Skin epidermis (tissue), 12 donors: ENCODE results near the gene ATP6V1C2.

Experiments
- H3K27ac ChIP-seq, 21 experiments: fragments of 200-600 bp; sonication (generic) in 11 of 21; one replicate each; pipeline ENCODE4 v1.5.0; 2020; ENCODE audit warnings: mild to moderate bottlenecking in 3 of 21, inconsistent platforms in 2 of 21, moderate library complexity in 2 of 21
- H3K4me3 ChIP-seq, 7 experiments: fragments of 200-600 bp; sonication (generic) in 2 of 7; one replicate each; pipeline ENCODE4 v1.5.0; 2020; ENCODE audit warnings: inconsistent platforms in 2 of 7, mild to moderate bottlenecking in 2 of 7, moderate library complexity in 1 of 7

ATP6V1C2 gene

GRCh38 chr2:10764096-10764785 lies 42.8 kb downstream of the ATP6V1C2 start:
- no peak overlapping the region for H3K4me3 ChIP-seq
- H3K27ac ChIP-seq = no peak overlapping the region

- no peak overlapping the region for H3K27ac ChIP-seq
- H3K4me3 ChIP-seq = no peak overlapping the region
These were observed 43.5 kb downstream of the ATP6V1C2 start for GRCh38 chr2:10764896-10765295.

- Histone ChIP-seq H3K4me3 (no peak overlapping the region), H3K27ac (no peak overlapping the region)
These were observed 44.0 kb downstream of the ATP6V1C2 start for GRCh38 chr2:10765461-10765860.

- no peak overlapping the region for H3K4me3 ChIP-seq
- no peak overlapping the region for H3K27ac ChIP-seq
These were observed 44.5 kb downstream of the ATP6V1C2 start for GRCh38 chr2:10765914-10766313.

- Histone ChIP-seq H3K27ac (no peak overlapping the region), H3K4me3 (no peak overlapping the region)
These were observed 46.7 kb downstream of the ATP6V1C2 start for GRCh38 chr2:10768063-10768507.

- Histone ChIP-seq H3K4me3 (no peak overlapping the region), H3K27ac (no peak overlapping the region)
These were observed 49.7 kb downstream of the ATP6V1C2 start for GRCh38 chr2:10770956-10771750.

GRCh38 chr2:10771786-10772185 lies 50.4 kb downstream of the ATP6V1C2 start:
- Histone ChIP-seq H3K4me3 (no peak overlapping the region), H3K27ac (no peak overlapping the region)

- no peak overlapping the region for H3K4me3 ChIP-seq
- H3K27ac ChIP-seq = no peak overlapping the region
These were observed 50.9 kb downstream of the ATP6V1C2 start for GRCh38 chr2:10772201-10772867.

GRCh38 chr2:10772868-10773215 lies 51.4 kb downstream of the ATP6V1C2 start:
- no peak overlapping the region for H3K4me3 ChIP-seq
- no peak overlapping the region for H3K27ac ChIP-seq

GRCh38 chr2:10773821-10774341 lies 52.5 kb downstream of the ATP6V1C2 start:
- H3K27ac ChIP-seq = no peak overlapping the region
- no peak overlapping the region for H3K4me3 ChIP-seq

- Histone ChIP-seq H3K4me3 (no peak overlapping the region), H3K27ac (peak overlapping the region in 1 of 21 experiments; percentile 31)
These were observed 53.0 kb downstream of the ATP6V1C2 start for GRCh38 chr2:10774394-10774793.

GRCh38 chr2:10775021-10775780 lies 53.8 kb downstream of the ATP6V1C2 start:
- Histone ChIP-seq H3K27ac (peak overlapping the region in 1 of 21 experiments; percentile 31), H3K4me3 (no peak overlapping the region)

- H3K27ac ChIP-seq = no peak overlapping the region
- H3K4me3 ChIP-seq = no peak overlapping the region
These were observed 54.4 kb downstream of the ATP6V1C2 start for GRCh38 chr2:10775831-10776230.

GRCh38 chr2:10776231-10776977 lies 55.0 kb downstream of the ATP6V1C2 start:
- no peak overlapping the region for H3K27ac ChIP-seq
- H3K4me3 ChIP-seq = no peak overlapping the region

- no peak overlapping the region for H3K27ac ChIP-seq
- H3K4me3 ChIP-seq = no peak overlapping the region
These were observed 55.8 kb downstream of the ATP6V1C2 start for GRCh38 chr2:10777111-10777841.

GRCh38 chr2:10777842-10778723 lies 56.7 kb downstream of the ATP6V1C2 start:
- Histone ChIP-seq H3K4me3 (no peak overlapping the region), H3K27ac (no peak overlapping the region)

- no peak overlapping the region for H3K4me3 ChIP-seq
- H3K27ac ChIP-seq = no peak overlapping the region
These were observed 57.3 kb downstream of the ATP6V1C2 start for GRCh38 chr2:10778724-10779115.
